NCI-H526 treated with DMSO at 0.1 percent for 48 hours (cell line): ENCODE results near the gene TEX29.

ENCODE experiments used
- DNase-seq: peaks from one replicate; lab custom pipeline; 2025; lab: John Stamatoyannopoulos, UW

The TEX29 gene

GRCh38 chr13:111322916-111323331, 2.5 kb downstream of the TEX29 start:
- no peak for DNase-seq

GRCh38 chr13:111323549-111323948, 3.1 kb downstream of the TEX29 start:
- DNase-seq = no peak

GRCh38 chr13:111323950-111324651, 3.7 kb downstream of the TEX29 start:
- no peak for DNase-seq

- DNase-seq = no peak
These were observed 4.3 kb downstream of the TEX29 start for GRCh38 chr13:111324736-111325135.

GRCh38 chr13:111325146-111325890, 4.9 kb downstream of the TEX29 start:
- no peak for DNase-seq

- no peak for DNase-seq
These were observed 5.6 kb downstream of the TEX29 start for GRCh38 chr13:111325941-111326620.

- DNase-seq = no peak
These were observed 6.2 kb downstream of the TEX29 start for GRCh38 chr13:111326621-111326965.

GRCh38 chr13:111326981-111327642, 6.7 kb downstream of the TEX29 start:
- DNase-seq = no peak

GRCh38 chr13:111327730-111328573, 7.5 kb downstream of the TEX29 start:
- no peak for DNase-seq

GRCh38 chr13:111328574-111329410, 8.3 kb downstream of the TEX29 start:
- DNase-seq = no peak

- DNase-seq = no peak
These were observed 9.2 kb downstream of the TEX29 start for GRCh38 chr13:111329641-111330040.

GRCh38 chr13:111330066-111330610, 9.7 kb downstream of the TEX29 start:
- no peak for DNase-seq

- no peak for DNase-seq
These were observed 14.9 kb downstream of the TEX29 start for GRCh38 chr13:111335298-111335697.

- DNase-seq = no peak
These were observed 16.2 kb downstream of the TEX29 start for GRCh38 chr13:111336666-111337065.

GRCh38 chr13:111337206-111337605, 16.8 kb downstream of the TEX29 start:
- DNase-seq = no peak

GRCh38 chr13:111337741-111338140, 17.3 kb downstream of the TEX29 start:
- no peak for DNase-seq

- DNase-seq = no peak
These were observed 18.4 kb downstream of the TEX29 start for GRCh38 chr13:111338841-111339240.

GRCh38 chr13:111339366-111340143, 19.1 kb downstream of the TEX29 start:
- no peak for DNase-seq

- DNase-seq = no peak
These were observed 21.4 kb downstream of the TEX29 start for GRCh38 chr13:111341886-111342285.

- no peak for DNase-seq
These were observed 22.3 kb downstream of the TEX29 start for GRCh38 chr13:111342721-111343120.
